Adipocyte (in vitro differentiated cells): Measurements from ENCODE around the gene CAMTA1.
A peak's percentile ranks its signal among the peaks of the same experiment; 100 is the strongest.

Experiments used
- DNase-seq: peaks from one replicate; pipeline ENCODE4 v3.0.0-alpha.2; 2015; ENCODE audit warnings: low read depth
- H3K27me3 ChIP-seq: replicated peaks from 2 replicates; pipeline ENCODE4 v1.7.0; 2013; ENCODE audit warnings: mild to moderate bottlenecking, low read length, moderate library complexity; ENCODE audit not compliant: control insufficient read depth, insufficient read depth
- H3K36me3 ChIP-seq: 2 replicates; pipeline ENCODE4 v1.7.0; 2013; ENCODE audit warnings: low read length, mild to moderate bottlenecking, moderate library complexity; ENCODE audit not compliant: control insufficient read depth, insufficient read depth, severe bottlenecking
- H3K4me1 ChIP-seq: 2 replicates; pipeline ENCODE4 v1.7.0; 2013; ENCODE audit warnings: mild to moderate bottlenecking, low read length, moderate library complexity; ENCODE audit not compliant: control insufficient read depth, insufficient read depth
- H3K4me3 ChIP-seq: 2 replicates; pipeline ENCODE4 v1.7.0; 2013; ENCODE audit warnings: mild to moderate bottlenecking, low read length, moderate library complexity
- H3K9ac ChIP-seq: 2 replicates; pipeline ENCODE4 v1.7.0; 2013; ENCODE audit warnings: mild to moderate bottlenecking, low read length, moderate library complexity
- H3K9me3 ChIP-seq: 2 replicates; pipeline ENCODE4 v1.7.0; 2013; ENCODE audit warnings: mild to moderate bottlenecking, low read length, moderate library complexity; ENCODE audit not compliant: control insufficient read depth

The CAMTA1 gene

DNA sequence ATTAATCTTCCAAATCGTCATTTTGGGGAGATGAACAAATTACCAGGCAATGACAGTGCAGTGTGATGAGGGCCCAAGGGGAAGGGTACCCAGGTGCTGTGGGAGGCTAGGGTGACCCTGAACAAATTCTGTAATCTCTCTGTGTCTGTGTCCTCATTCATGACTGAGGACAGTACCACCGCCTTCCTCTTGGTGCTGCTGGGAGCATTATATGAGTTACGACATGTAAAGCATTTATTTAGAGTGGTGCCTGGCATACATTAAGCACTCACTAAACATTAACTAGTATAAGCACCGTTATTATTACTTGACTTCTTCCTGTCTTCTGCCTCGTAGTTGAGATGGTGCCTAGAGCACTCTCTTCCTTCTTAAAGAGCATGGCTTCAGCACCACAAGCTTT, 517.6 kb downstream of the CAMTA1 start:
- no peak overlapping the region for H3K4me3 ChIP-seq
- no peak for DNase-seq
- no peak overlapping the region for H3K9ac ChIP-seq
- H3K27me3 ChIP-seq = no peaks in the 10 kb centered on the region
- H3K9me3 ChIP-seq = peaks cover 11% of the 10 kb centered on the region
- H3K4me1 ChIP-seq = peaks cover 35% of the 10 kb centered on the region
- H3K36me3 ChIP-seq = no peaks in the 10 kb centered on the region

DNA sequence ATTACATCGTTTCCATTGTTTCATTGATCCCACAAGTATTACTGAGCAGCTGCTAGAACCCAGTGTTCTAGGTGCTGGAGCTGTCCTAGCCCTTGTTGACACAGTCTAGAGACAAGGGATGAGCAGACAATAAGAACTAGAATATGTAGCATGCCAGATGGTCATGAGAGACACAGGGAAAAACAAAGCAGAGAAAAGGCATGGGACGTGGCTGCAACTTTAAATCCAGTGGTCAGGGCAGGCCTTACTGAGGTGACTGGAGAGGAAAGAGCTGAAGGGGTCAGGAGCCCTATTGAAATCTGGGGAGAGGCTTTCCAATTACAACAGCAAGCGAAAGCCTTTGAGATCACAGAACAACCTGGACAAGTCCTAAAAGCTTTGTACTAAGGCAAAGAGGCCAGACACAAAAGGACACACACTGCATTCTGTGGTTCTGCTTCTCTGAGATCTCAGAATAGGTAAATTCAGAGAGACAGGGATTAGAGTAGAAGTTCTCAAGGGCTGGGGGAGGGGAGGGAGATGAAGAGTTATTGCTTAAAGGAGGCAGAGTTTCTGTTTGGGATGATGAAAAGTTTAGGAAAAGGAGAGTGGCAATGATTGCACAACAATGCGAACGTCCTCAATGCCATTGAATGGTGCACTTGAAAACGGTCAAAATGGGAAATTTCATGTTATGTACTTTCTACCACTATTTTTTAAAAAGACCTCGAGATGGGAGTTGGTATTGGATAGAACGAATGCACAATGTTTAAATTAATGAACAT, 518.5 kb downstream of the CAMTA1 start:
- peaks cover 26% of the 10 kb centered on the region for H3K4me1 ChIP-seq
- no peaks in the 10 kb centered on the region for H3K27me3 ChIP-seq
- H3K36me3 ChIP-seq = no peaks in the 10 kb centered on the region
- H3K9ac ChIP-seq = no peak overlapping the region
- peaks cover 19% of the 10 kb centered on the region for H3K9me3 ChIP-seq
- DNase-seq = no peak
- H3K4me3 ChIP-seq = no peak overlapping the region

DNA sequence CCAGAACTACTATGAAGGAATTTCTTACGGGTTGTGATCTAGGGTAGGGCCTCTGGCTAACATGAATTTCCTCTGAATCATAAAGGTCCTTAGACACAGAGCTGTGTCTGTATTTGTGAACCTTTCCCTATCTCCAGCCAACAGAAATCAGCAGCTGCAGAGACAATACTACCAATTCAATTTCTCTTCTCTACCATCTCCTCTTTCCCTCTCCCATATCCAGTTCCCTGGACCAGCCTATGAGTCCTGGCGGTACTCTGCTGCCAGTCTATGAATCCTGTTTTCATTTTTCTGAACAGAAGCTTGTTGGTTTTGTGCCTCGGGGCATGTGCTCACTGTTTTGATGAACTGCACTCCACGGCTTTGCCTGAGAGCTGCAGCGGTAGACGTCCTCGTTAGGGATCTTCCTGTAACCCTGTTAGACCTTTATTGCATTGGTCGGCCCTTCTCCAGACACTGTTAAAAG, 527.9 kb downstream of the CAMTA1 start:
- Histone ChIP-seq H3K27me3 (no peaks in the 10 kb centered on the region), H3K4me3 (no peak overlapping the region), H3K9me3 (peaks cover 9% of the 10 kb centered on the region), H3K4me1 (peaks cover 17% of the 10 kb centered on the region), H3K9ac (no peak overlapping the region), H3K36me3 (no peaks in the 10 kb centered on the region)
- DNase-seq = peak; percentile 61

DNA sequence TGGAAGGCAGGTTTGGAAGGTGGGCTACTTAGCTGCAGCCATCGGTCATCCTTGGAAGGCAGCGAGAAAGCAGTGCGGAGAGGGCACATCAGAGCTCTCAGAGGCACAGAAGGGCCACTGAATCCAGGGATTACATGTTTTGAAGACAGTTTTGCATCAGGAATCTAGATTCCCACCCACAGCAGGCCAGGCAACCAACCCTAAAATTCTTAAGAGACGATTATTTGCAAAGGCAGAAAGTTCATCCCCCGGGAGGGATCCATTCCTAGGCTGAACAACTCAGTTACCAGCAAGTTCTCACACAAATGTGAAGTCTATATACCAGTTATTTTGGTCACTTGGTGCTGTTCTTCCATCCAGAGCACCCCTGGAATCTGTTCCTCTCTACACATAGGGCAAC, 528.6 kb downstream of the CAMTA1 start:
- no peak overlapping the region for H3K4me3 ChIP-seq
- H3K9ac ChIP-seq = no peak overlapping the region
- peaks cover 17% of the 10 kb centered on the region for H3K4me1 ChIP-seq
- H3K27me3 ChIP-seq = no peaks in the 10 kb centered on the region
- no peaks in the 10 kb centered on the region for H3K36me3 ChIP-seq
- peak; percentile 16 for DNase-seq
- H3K9me3 ChIP-seq = peaks cover 2% of the 10 kb centered on the region

DNA sequence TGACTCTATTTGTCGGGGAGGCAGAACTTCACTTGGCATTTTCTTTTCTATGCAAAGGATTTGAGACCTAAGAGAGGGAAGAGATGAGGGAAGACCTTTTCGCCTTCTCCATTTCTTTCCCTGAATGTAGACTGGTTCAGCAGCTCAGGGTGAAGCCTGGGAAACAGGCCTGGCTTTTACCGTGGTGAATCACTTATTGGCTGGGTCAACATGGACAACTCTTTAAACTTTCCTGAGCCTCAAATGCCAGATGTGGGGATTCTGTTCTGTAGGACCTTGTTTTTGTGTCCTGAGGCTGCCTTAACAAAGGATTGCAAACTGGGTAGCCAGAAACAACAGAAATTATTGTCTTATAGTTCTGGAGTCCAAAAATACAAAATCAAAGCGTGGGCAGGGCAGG, 530.1 kb downstream of the CAMTA1 start:
- no peaks in the 10 kb centered on the region for H3K27me3 ChIP-seq
- peaks cover 17% of the 10 kb centered on the region for H3K4me1 ChIP-seq
- H3K4me3 ChIP-seq = no peak overlapping the region
- H3K9me3 ChIP-seq = no peaks in the 10 kb centered on the region
- H3K9ac ChIP-seq = no peak overlapping the region
- H3K36me3 ChIP-seq = no peaks in the 10 kb centered on the region
- DNase-seq = no peak

DNA sequence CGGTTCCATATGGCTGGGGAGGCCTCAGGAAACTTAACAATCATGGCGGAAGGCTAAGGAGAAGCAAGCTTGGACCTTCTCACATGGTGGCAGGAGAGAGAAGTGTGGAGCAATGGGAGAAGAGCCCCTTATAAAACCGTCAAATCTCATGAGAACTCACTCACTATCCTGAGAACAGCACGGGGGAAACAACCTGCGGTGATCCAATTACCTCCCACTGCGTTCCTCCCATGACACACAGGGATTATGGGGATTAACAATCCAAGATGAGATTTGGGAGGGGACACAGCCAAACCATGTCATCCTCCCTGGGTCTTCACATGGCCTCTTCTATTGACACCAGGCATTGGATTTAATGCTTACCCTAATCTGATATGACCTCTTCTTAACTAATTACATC, 530.7 kb downstream of the CAMTA1 start:
- Histone ChIP-seq H3K36me3 (no peaks in the 10 kb centered on the region), H3K4me3 (no peak overlapping the region), H3K9me3 (no peaks in the 10 kb centered on the region), H3K9ac (no peak overlapping the region), H3K4me1 (peaks cover 17% of the 10 kb centered on the region), H3K27me3 (no peaks in the 10 kb centered on the region)
- no peak for DNase-seq

DNA sequence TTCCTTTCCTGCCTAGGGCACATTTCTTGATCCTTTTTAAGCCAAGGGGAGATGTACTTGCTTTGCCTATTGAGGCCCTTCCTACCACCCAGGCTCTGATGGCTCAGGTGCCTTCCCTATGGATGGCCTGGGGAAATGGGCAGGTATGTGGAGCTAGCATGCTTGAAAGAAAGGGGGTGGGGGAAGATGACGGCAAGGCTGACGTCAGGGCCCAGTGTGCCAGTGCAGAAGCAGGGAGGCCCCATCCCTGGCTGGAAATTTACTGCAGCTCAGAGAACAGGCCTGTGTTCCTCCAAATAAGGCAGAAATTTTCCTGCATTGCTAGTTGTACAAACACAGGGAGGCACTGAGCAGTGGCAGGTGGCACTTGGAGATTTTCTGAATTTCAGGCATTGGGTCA, 532.6 kb downstream of the CAMTA1 start:
- Histone ChIP-seq H3K9ac (no peak overlapping the region), H3K27me3 (no peaks in the 10 kb centered on the region), H3K4me1 (peaks cover 17% of the 10 kb centered on the region), H3K4me3 (no peak overlapping the region), H3K9me3 (no peaks in the 10 kb centered on the region), H3K36me3 (no peaks in the 10 kb centered on the region)
- DNase-seq = no peak

DNA sequence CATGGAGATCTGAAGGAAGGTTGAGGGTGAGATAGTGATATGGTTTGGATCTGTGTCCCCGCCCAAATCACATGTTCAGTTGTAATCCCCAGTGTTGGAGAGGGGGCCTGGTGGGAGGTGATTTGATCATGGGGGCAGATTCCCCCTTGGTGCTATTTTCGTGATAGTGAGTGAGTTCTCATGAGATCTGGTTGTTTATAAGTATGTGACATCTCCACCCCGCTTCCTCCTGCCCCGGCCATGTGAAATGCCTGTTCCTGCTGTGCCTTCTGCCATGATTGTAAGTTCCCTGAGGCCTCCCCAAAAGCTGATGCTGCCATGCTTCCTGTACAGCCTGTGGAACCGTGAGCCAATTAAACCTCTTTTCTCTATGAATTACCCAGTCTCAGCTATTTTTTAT, 533.9 kb downstream of the CAMTA1 start:
- Histone ChIP-seq H3K36me3 (no peaks in the 10 kb centered on the region), H3K4me1 (peaks cover 14% of the 10 kb centered on the region), H3K4me3 (no peak overlapping the region), H3K27me3 (no peaks in the 10 kb centered on the region), H3K9me3 (no peaks in the 10 kb centered on the region), H3K9ac (no peak overlapping the region)
- DNase-seq = no peak

DNA sequence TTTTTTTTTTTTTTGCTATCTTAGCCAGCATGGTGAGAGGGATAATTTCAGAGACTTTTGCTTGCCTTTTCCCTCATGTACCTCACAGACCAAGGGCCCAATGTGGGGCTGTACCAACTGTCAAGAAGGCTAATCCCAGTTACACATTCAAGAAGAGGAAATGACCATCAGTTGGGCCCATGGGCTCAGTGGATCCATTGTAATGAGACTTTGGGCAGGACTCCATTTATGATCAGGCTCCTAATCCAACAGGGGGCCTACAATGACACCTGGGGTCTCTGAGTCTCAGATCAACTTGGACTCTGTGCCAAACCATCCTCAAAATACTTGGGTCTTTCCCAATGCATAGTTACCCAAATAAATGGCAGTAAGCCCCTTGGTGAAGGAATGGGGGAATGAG, 535.4 kb downstream of the CAMTA1 start:
- Histone ChIP-seq H3K36me3 (no peaks in the 10 kb centered on the region), H3K9me3 (no peaks in the 10 kb centered on the region), H3K4me3 (no peak overlapping the region), H3K27me3 (no peaks in the 10 kb centered on the region), H3K9ac (no peak overlapping the region), H3K4me1 (no peaks in the 10 kb centered on the region)
- DNase-seq = no peak

DNA sequence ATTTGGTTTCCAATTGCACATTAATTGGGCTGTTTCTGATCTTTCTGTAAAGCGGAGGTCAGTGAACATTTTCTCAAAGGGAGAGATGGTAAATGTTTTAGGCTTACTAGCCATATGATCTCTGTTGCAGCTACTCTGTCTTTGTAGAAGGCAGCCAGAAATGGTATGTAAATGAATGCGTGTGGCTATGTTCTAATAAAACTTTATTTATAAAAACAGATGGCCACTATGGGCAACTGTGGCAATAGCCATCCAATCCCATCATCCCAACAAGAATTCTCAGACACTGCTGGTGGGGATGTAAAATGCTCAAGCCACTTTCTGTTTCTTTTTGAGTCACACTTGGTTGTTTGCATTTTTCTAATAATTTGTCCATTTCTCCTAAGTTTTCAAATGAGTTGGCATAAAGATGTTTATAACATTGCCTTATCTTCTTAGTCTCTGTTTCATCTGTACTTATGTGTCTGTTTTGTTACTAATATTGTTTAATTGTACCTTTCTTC, 537.1 kb downstream of the CAMTA1 start:
- DNase-seq = no peak

DNA sequence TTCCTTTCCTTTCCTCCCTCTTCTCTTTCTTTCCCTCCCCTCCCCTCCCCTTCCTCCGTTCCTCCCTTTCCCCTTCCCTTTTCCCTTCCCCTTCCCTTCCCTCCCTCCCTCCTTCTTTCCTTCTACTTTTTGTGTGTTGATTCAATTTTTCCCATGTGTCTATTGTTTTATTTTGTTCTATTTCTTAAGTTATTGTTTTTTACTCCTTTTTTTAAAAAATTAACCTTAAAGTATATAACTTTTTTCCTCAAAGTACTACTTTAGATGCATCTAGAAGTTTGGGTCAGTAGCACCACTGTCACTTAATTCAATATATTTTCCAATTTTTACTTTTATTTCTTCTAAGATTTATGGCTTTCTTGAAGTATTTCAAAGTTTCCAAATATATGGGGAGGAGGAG, 537.7 kb downstream of the CAMTA1 start:
- Histone ChIP-seq H3K4me1 (no peaks in the 10 kb centered on the region), H3K9ac (no peak overlapping the region), H3K4me3 (no peak overlapping the region), H3K27me3 (no peaks in the 10 kb centered on the region), H3K36me3 (no peaks in the 10 kb centered on the region), H3K9me3 (peaks cover 7% of the 10 kb centered on the region)
- no peak for DNase-seq

More for the DNA sequence above, 537.1 kb downstream of the CAMTA1 start:
- H3K27me3 ChIP-seq = no peaks in the 10 kb centered on the region
- H3K4me1 ChIP-seq = no peaks in the 10 kb centered on the region
- no peak overlapping the region for H3K9ac ChIP-seq
- no peak overlapping the region for H3K4me3 ChIP-seq
- H3K36me3 ChIP-seq = no peaks in the 10 kb centered on the region
- peaks cover 1% of the 10 kb centered on the region for H3K9me3 ChIP-seq

DNA sequence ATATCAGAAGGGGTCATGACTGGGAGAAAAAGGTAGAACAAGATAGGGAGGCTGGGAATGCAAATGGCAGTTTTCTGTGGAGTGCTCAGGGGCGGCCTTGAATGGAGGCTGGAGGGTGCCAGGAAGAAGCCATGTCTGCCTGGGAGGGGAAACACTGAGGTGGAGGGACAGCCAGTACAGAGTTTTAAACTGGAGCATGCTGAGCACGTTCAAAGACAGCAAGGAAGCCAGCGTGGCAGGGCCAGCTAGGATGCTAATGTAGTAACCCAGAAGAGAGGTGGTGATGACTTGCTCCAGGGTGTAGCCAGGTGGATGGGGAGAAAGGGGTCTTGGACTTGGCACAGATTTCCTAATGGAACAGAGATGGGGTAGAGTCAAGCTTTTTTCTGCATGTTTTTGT, 540.0 kb downstream of the CAMTA1 start:
- H3K4me1 ChIP-seq = no peaks in the 10 kb centered on the region
- no peak overlapping the region for H3K9ac ChIP-seq
- H3K27me3 ChIP-seq = peaks cover 4% of the 10 kb centered on the region
- no peaks in the 10 kb centered on the region for H3K36me3 ChIP-seq
- peaks cover 17% of the 10 kb centered on the region for H3K9me3 ChIP-seq
- no peak overlapping the region for H3K4me3 ChIP-seq
- no peak for DNase-seq
